ENCODE measurements around the gene TM9SF1.

DNA sequence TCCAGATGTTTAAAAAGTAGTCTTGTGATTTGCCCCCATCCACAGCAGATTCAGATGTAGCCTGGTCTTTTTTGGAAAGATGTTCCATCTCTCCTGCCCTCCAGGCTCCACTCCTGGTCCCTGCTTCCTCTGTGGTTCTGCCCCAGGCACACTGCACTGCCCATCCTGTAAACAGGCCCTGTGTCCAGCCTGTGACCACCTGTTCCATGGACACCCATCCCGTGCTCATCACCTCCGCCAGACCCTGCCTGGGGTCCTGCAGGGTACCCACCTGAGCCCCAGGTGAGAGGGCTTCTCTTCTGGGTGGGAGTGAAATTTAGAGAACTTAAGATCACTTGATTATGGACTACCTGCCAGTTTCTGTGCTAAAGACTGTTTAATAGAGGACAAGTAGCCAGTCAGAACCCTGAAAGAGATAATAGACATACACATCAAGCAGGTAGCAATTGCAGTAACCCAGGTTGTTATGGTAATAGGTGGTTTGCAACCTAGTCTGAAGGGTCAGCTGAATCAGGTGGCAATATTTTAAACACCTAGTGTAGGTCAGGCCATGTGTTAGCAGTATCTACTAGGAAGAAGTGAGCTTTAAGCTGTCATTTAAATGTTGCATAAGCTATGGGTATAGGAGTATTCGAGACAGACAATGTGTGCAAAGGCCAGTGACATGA, 45.8 kb downstream of the TM9SF1 start:
- TF ChIP-seq GATA3 (IDR thresholded peaks at IDR 0.05; ENCODE audit: low read depth, low read length) (no peak), GATA2 (IDR thresholded peaks at IDR 0.05; ENCODE audit: low read depth, low read length) (no peak)
